Skeletal muscle satellite cell (primary cell): Measurements from ENCODE around the gene SLC35E4.
"Not testable (repeated sequence)": the region's sequence is repeated elsewhere in the genome, so short reads cannot be mapped to it uniquely, and the experiment has no call there.

Experiments
- H3K27me3 ChIP-seq: 2 replicates; pipeline ENCODE4 v1.7.0; 2013; ENCODE audit warnings: low read length; ENCODE audit not compliant: control insufficient read depth, insufficient read depth
- H3K36me3 ChIP-seq: 2 replicates; pipeline ENCODE4 v1.7.0; 2013; ENCODE audit warnings: mild to moderate bottlenecking, control low read depth, low read length; ENCODE audit not compliant: insufficient read depth
- H3K4me1 ChIP-seq: 2 replicates; pipeline ENCODE4 v1.7.0; 2013; ENCODE audit warnings: low read length; ENCODE audit not compliant: control insufficient read depth, insufficient read depth
- H3K4me2 ChIP-seq: 2 replicates; pipeline ENCODE4 v1.7.0; 2013; ENCODE audit warnings: mild to moderate bottlenecking, low read length
- H3K4me3 ChIP-seq: 2 replicates; pipeline ENCODE4 v1.7.0; 2013; ENCODE audit warnings: low read length
- H3K9ac ChIP-seq: 2 replicates; pipeline ENCODE4 v1.7.0; 2013; ENCODE audit warnings: mild to moderate bottlenecking, low read depth, low read length, moderate library complexity
- H3K9me3 ChIP-seq: replicated peaks from 2 replicates; pipeline ENCODE4 v1.7.0; 2013; ENCODE audit warnings: mild to moderate bottlenecking, control low read depth, low read length

The SLC35E4 gene

GRCh38 chr22:30614879-30615278 lies 20.7 kb upstream of the SLC35E4 start:
- Histone ChIP-seq H3K4me1 (peaks cover under 1% of the 10 kb centered on the region), H3K4me2 (no peak overlapping the region), H3K9me3 (no peaks in the 10 kb centered on the region), H3K36me3 (no peaks in the 10 kb centered on the region), H3K9ac (no peak overlapping the region), H3K27me3 (no peaks in the 10 kb centered on the region), H3K4me3 (no peak overlapping the region)

- Histone ChIP-seq H3K4me2 (no peak overlapping the region), H3K27me3 (no peaks in the 10 kb centered on the region), H3K9me3 (no peaks in the 10 kb centered on the region), H3K4me3 (no peak overlapping the region), H3K4me1 (no peaks in the 10 kb centered on the region), H3K9ac (no peak overlapping the region), H3K36me3 (no peaks in the 10 kb centered on the region)
Observed at GRCh38 chr22:30615543-30615954, 20.0 kb upstream of the SLC35E4 start.

DNA sequence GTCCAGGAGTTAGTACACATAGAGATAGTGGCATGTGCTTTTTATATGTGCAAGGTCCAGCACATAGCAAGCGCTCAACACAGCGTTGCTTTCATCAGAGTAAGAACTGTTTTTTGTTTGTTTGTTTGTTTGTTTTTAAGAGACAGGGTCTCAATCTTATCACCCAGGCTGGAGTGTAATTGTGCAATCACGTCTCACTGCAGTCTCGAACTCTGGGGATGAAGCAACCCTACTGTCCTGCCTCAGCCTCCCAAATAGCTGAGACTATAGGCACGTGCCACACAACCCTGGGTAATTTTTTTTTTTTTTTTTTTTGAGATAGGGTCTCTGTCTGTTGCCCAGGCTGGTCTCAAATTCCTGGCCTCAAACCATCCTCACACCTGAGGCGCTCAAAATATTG lies 17.8 kb upstream of the SLC35E4 start:
- Histone ChIP-seq H3K4me2 (no peak overlapping the region), H3K9me3 (no peaks in the 10 kb centered on the region), H3K9ac (no peak overlapping the region), H3K4me1 (no peaks in the 10 kb centered on the region), H3K36me3 (no peaks in the 10 kb centered on the region), H3K4me3 (no peak overlapping the region), H3K27me3 (no peaks in the 10 kb centered on the region)

DNA sequence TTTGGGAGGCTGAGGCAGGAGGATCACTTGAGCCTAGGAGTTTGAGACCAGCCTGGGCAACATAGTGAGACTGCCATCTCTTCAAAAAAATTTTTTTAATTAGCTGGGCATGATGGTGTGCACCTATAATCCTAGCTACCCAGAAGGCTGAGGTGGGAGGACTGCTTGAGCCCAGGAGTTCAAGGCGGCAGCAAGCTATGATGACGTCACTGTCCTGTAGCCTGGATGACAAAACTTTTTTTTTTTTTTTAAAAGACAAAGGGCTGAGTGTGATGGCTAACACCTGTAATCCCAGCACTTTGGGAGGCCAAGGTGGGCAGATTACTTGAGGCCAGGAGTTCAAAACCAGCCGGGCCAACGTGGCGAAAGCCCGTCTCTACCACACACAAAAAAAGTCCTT lies 15.7 kb upstream of the SLC35E4 start:
- not testable (repeated sequence) for H3K9me3 ChIP-seq, H3K36me3 ChIP-seq, H3K4me2 ChIP-seq, H3K27me3 ChIP-seq, H3K4me1 ChIP-seq, H3K4me3 ChIP-seq, H3K9ac ChIP-seq

DNA sequence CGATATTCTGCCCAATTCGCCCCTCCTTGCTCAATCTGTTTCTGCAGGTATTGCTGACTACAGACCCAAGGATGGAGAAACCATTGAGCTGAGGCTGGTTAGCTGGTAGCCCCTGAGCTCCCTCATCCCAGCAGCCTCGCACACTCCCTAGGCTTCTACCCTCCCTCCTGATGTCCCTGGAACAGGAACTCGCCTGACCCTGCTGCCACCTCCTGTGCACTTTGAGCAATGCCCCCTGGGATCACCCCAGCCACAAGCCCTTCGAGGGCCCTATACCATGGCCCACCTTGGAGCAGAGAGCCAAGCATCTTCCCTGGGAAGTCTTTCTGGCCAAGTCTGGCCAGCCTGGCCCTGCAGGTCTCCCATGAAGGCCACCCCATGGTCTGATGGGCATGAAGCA lies 9.2 kb upstream of the SLC35E4 start:
- Histone ChIP-seq H3K4me2 (no peak overlapping the region), H3K4me3 (no peak overlapping the region), H3K27me3 (no peaks in the 10 kb centered on the region), H3K9ac (no peak overlapping the region), H3K4me1 (no peaks in the 10 kb centered on the region), H3K36me3 (no peaks in the 10 kb centered on the region), H3K9me3 (no peaks in the 10 kb centered on the region)

GRCh38 chr22:30627471-30627870 lies 8.1 kb upstream of the SLC35E4 start:
- Histone ChIP-seq H3K27me3 (no peaks in the 10 kb centered on the region), H3K4me1 (no peaks in the 10 kb centered on the region), H3K4me2 (no peak overlapping the region), H3K4me3 (no peak overlapping the region), H3K9me3 (no peaks in the 10 kb centered on the region), H3K36me3 (no peaks in the 10 kb centered on the region), H3K9ac (no peak overlapping the region)

DNA sequence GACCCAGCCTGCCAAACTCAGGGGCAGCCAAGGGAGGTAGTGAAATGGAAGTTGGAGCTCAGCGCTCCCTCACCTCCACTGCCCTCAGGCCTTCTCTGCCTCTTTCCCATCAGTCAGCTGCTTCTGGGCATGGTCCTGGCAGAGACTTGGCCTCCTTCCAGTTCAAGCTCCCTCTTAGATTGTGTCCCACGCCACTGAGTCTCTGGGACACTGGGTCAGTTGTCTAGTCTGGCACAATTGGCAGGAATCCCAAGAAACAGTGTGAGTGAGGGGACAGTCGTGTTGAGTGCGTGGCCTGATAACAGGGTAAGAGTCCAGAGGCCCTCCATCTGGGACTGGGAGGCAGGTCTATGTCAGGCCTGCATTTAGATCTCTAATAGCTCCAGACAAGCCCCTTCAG lies 7.1 kb upstream of the SLC35E4 start:
- H3K4me2 ChIP-seq, result no peak overlapping the region
- H3K4me1 ChIP-seq, result no peaks in the 10 kb centered on the region
- no peaks in the 10 kb centered on the region for H3K27me3 ChIP-seq
- H3K36me3 ChIP-seq, result no peaks in the 10 kb centered on the region
- no peak overlapping the region for H3K9ac ChIP-seq
- no peaks in the 10 kb centered on the region for H3K9me3 ChIP-seq
- no peak overlapping the region for H3K4me3 ChIP-seq

DNA sequence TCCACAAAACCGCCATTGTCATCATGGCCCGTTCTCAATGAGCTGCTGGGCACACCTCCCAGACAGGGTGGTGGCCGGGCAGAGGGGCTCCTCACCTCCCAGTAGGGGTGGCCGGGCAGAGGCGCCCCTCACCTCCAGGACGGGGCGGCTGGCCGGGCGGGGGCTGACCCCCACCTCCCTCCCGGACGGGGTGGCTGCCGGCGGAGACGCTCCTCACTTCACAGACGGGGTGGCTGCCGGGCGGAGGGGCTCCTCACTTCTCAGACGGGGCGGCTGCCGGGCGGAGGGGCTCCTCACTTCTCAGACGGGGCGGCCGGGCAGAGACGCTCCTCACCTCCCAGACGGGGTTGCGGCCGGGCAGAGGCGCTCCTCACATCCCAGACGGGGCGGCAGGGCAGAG lies 4.1 kb upstream of the SLC35E4 start:
- peaks cover 15% of the 10 kb centered on the region for H3K4me1 ChIP-seq
- not testable (repeated sequence) for H3K27me3 ChIP-seq, H3K9ac ChIP-seq, H3K9me3 ChIP-seq, H3K4me3 ChIP-seq, H3K36me3 ChIP-seq, H3K4me2 ChIP-seq

GRCh38 chr22:30634471-30635233 lies 929 bp upstream of the SLC35E4 start:
- peak overlapping the region; percentile 70 for H3K4me3 ChIP-seq
- no peaks in the 10 kb centered on the region for H3K36me3 ChIP-seq
- H3K9ac ChIP-seq, result peak overlapping the region; percentile 69
- H3K27me3 ChIP-seq, result no peaks in the 10 kb centered on the region
- H3K9me3 ChIP-seq, result no peaks in the 10 kb centered on the region
- H3K4me1 ChIP-seq, result peaks cover 29% of the 10 kb centered on the region
- H3K4me2 ChIP-seq, result peak overlapping the region; percentile 94

DNA sequence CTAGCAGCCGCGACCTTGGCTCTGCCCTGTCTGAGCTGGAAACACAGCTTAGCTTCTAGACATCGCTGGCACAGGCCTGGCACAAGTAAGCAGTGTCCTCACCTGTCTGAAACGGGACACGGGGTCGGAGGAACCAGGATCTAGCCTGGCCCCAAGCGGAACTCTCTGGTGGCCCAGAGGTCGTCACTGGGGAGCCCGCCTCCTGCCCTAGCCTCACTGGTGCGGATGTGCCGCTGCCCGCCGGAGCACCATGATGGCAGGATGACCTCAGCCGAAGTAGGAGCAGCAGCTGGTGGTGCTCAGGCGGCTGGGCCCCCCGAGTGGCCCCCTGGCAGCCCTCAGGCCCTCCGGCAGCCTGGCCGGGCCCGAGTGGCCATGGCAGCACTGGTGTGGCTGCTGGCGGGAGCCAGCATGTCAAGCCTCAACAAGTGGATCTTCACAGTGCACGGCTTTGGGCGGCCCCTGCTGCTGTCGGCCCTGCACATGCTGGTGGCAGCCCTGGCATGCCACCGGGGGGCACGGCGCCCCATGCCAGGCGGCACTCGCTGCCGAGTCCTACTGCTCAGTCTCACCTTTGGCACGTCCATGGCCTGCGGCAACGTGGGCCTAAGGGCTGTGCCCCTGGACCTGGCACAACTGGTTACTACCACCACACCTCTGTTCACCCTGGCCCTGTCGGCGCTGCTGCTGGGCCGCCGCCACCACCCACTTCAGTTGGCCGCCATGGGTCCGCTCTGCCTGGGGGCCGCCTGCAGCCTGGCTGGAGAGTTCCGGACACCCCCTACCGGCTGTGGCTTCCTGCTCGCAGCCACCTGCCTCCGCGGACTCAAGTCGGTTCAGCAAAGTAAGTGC lies 871 bp downstream of the SLC35E4 start:
- no peaks in the 10 kb centered on the region for H3K36me3 ChIP-seq
- peaks cover 29% of the 10 kb centered on the region for H3K4me1 ChIP-seq
- H3K4me3 ChIP-seq, result peak overlapping the region; percentile 83
- H3K4me2 ChIP-seq, result peak overlapping the region; percentile 94
- H3K9ac ChIP-seq, result peak overlapping the region; percentile 82
- H3K9me3 ChIP-seq, result no peaks in the 10 kb centered on the region
- H3K27me3 ChIP-seq, result no peaks in the 10 kb centered on the region

- Histone ChIP-seq H3K36me3 (no peaks in the 10 kb centered on the region), H3K27me3 (no peaks in the 10 kb centered on the region), H3K4me1 (peaks cover 29% of the 10 kb centered on the region), H3K9me3 (no peaks in the 10 kb centered on the region), H3K4me2 (peak overlapping the region; percentile 94), H3K9ac (no peak overlapping the region), H3K4me3 (peak overlapping the region; percentile 83)
Observed at GRCh38 chr22:30637701-30638114, 2.1 kb downstream of the SLC35E4 start.
